Adrenal gland (tissue), 5 donors: Measurements from ENCODE around the gene PDGFRB.

Experiments
- CTCF ChIP-seq, 6 experiments: fragments of 450-650 bp in 4 of 6; fragments of 200-600 bp in 2 of 6; sonication (generic) in 1 of 6; IDR thresholded peaks; 1 replicate in 5 of 6; 2 replicates in 1 of 6; pipeline versions ENCODE4 v1.5.1 to v1.8.0; 2016 to 2021; ENCODE audit warnings: antibody characterized with exemption in 6 of 6, mild to moderate bottlenecking in 2 of 6, moderate library complexity in 1 of 6
- POLR2A ChIP-seq, 2 donors: fragments of 450-650 bp; IDR thresholded peaks; one replicate each; pipeline ENCODE4 v1.6.1; 2017; ENCODE audit warnings: antibody characterized with exemption in 2 of 2, mild to moderate bottlenecking in 2 of 2, moderate library complexity in 1 of 2
- donor health status: DM: no; HTN: no; CAD: no.

DNA sequence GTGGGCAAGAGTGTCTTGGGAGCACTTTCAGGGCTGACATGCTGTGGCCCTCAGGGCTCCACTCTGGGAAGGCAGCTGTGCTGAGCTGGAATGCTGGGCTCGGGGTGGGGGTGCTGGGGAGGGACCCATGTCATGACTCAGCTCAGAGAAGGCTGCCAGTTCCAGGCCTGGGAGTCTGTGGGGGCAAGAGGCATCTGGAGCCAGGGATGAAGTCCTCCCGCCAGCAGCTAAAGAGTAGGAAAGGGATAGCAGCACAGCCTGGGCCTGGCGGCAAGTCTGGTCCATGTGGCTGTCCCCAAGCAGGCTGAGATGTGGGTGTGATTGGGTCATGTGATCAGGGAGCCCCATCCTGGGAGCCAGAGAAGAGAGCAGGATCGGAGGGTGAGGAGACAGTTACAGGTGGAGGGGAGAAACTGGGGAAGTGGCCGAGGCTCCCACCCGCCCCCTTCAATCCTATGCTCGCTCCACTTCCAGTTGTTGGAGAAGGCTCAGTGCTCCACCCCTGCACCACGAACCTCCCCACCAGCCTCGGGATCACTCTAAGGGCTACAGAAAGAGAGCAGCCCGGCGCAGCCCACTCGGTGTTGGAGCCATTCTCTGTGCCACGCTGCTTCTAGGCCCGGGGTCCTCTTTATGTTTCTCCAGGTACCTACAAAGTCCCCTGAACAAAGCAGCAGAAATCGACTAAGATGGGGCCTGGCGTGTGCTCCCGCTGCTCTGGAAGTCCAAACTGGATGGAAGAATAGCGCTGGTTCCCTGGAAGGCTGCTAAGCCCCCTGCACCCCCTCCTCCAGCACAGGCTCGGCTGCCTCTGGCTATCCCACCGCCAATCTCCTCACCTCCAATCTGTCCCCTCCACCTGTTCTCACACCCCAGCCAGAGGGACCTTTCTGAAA lies 12.0 kb downstream of the PDGFRB start:
- TF ChIP-seq CTCF (IDR thresholded peaks at IDR 0.05) (no peak), POLR2A (IDR thresholded peaks at IDR 0.05) (no peak)
